ENCODE results near the gene DBF4B. TPM values are rescaled to one million over a fixed set of nuclear protein-coding genes. Genes with fewer than 3 reads are reported as not detected.
"Not testable (repeated sequence)": the region's sequence is repeated elsewhere in the genome, so short reads cannot be mapped to it uniquely, and the experiment has no call there.

Gene DBF4B
- total RNA-seq, 1 experiment from 2014 or later: 20.5 TPM

DNA sequence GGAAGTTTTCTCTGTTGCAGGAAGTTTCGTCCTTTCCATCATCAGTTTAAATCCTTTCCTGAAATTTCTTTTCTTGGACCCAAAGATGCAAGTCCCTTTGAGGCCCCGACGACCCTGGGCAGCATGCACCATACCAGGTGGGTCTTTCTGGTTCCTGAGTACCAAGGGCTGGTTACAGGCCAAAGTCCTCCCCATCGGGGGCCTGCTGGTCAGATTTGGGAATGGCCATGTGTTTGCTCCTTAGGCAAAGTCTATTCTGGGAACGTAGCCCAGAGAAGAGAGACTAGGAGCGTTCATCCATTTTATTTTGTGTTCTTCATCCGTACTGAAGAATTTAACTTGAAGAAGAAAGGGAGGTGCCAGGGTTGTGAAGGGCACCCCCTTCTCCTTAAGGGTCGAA is 32.9 kb downstream of the DBF4B start:
- BruUV-seq (replicated peaks): no TSS peak
- Histone ChIP-seq H3K4me3 (ENCODE audit: low read depth, low read length, poor library complexity, severe bottlenecking) (no peak overlapping the region), H3K27me3 (replicated peaks; ENCODE audit: insufficient read depth, low read depth, low read length, poor library complexity) (no peaks in the 10 kb centered on the region), H3K36me3 (ENCODE audit: insufficient read depth, low read length, poor library complexity, severe bottlenecking) (no peaks in the 10 kb centered on the region), H3K4me1 (ENCODE audit: insufficient read depth, low read length, poor library complexity, severe bottlenecking) (no peaks in the 10 kb centered on the region), H3K9me3 (ENCODE audit: low read depth, low read length, poor library complexity, severe bottlenecking) (no peaks in the 10 kb centered on the region), H3K27ac (ENCODE audit: low read depth, low read length, poor library complexity, severe bottlenecking) (no peak overlapping the region)
- intact Hi-C loops (cut with micrococcal nuclease; ENCODE audit: unreplicated experiment): no loop called here
- no peak for DNase-seq (ENCODE audit: low spot score)
- TF ChIP-seq, protein P1, sequence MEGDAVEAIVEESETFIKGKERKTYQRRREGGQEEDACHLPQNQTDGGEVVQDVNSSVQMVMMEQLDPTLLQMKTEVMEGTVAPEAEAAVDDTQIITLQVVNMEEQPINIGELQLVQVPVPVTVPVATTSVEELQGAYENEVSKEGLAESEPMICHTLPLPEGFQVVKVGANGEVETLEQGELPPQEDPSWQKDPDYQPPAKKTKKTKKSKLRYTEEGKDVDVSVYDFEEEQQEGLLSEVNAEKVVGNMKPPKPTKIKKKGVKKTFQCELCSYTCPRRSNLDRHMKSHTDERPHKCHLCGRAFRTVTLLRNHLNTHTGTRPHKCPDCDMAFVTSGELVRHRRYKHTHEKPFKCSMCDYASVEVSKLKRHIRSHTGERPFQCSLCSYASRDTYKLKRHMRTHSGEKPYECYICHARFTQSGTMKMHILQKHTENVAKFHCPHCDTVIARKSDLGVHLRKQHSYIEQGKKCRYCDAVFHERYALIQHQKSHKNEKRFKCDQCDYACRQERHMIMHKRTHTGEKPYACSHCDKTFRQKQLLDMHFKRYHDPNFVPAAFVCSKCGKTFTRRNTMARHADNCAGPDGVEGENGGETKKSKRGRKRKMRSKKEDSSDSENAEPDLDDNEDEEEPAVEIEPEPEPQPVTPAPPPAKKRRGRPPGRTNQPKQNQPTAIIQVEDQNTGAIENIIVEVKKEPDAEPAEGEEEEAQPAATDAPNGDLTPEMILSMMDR (conservative IDR thresholded peaks at IDR 0.05; ENCODE audit: low read depth, low read length): no peak
- TF ChIP-seq EZH2 (IDR thresholded peaks at IDR 0.05; ENCODE audit: borderline replicate concordance, low read depth, low read length, poor library complexity, severe bottlenecking): no peak
- POLR2A ChIA-PET (ENCODE audit: low non-redundant PET): no interaction called here
- CTCF ChIA-PET: no interaction called here

DNA sequence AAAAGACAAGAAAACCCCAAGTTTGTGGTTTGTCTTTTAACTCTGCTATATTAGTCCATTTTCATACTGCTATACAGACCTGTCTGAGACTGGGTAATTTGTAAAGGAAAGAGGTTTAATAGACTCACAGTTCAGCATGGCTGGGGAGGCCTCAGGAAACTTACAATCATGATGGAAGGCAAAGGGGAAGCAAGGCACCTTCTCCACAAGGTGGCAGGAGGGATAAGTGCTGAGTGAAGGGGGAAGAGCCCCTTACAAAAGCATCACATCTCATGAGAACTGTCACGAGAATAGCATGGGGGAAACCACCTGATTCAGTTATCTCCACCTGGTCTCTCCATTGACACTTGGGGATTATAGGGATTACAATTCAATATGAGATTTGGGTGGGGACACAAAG is 36.8 kb downstream of the DBF4B start:
- no TSS peak for BruUV-seq (replicated peaks)
- Histone ChIP-seq H3K9me3 (ENCODE audit: low read depth, low read length, poor library complexity, severe bottlenecking) (no peaks in the 10 kb centered on the region), H3K27me3 (replicated peaks; ENCODE audit: insufficient read depth, low read depth, low read length, poor library complexity) (no peaks in the 10 kb centered on the region), H3K36me3 (ENCODE audit: insufficient read depth, low read length, poor library complexity, severe bottlenecking) (no peaks in the 10 kb centered on the region), H3K4me3 (ENCODE audit: low read depth, low read length, poor library complexity, severe bottlenecking) (no peak overlapping the region), H3K4me1 (ENCODE audit: insufficient read depth, low read length, poor library complexity, severe bottlenecking) (no peaks in the 10 kb centered on the region), H3K27ac (ENCODE audit: low read depth, low read length, poor library complexity, severe bottlenecking) (no peak overlapping the region)
- ChIA-PET CTCF (no interaction called here), POLR2A (ENCODE audit: low non-redundant PET) (no interaction called here)
- DNase-seq (ENCODE audit: low spot score): no peak
- intact Hi-C loops (cut with micrococcal nuclease; ENCODE audit: unreplicated experiment): no loop called here
- TF ChIP-seq, protein P1 (conservative IDR thresholded peaks at IDR 0.05; ENCODE audit: low read depth, low read length): no peak
- no peak for TF ChIP-seq EZH2 (IDR thresholded peaks at IDR 0.05; ENCODE audit: borderline replicate concordance, low read depth, low read length, poor library complexity, severe bottlenecking)

DNA sequence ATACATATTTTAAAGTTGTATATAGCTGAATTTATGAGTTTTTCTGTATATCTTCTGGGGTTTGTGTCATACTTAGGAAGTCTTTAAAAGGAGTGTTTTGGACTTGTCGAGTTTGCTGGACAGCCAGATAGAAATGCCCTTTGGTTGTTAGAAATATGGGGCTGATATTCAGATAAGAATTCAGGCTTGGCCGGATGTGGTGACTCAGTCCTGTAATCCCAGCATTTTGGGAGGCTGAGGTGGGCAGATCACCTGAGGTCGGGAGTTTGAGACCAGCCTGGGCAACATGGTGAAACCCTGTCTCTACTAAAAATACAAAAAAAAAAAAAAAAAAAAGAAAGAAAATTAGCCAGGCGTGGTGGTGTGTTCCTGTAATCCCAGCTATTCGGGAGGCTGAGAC is 37.3 kb downstream of the DBF4B start:
- H3K4me1 ChIP-seq (ENCODE audit: insufficient read depth, low read length, poor library complexity, severe bottlenecking); BruUV-seq (replicated peaks); H3K9me3 ChIP-seq (ENCODE audit: low read depth, low read length, poor library complexity, severe bottlenecking); H3K36me3 ChIP-seq (ENCODE audit: insufficient read depth, low read length, poor library complexity, severe bottlenecking); H3K27ac ChIP-seq (ENCODE audit: low read depth, low read length, poor library complexity, severe bottlenecking); CTCF ChIA-PET; POLR2A ChIA-PET (ENCODE audit: low non-redundant PET); intact Hi-C loops (cut with micrococcal nuclease; ENCODE audit: unreplicated experiment); H3K27me3 ChIP-seq (replicated peaks; ENCODE audit: insufficient read depth, low read depth, low read length, poor library complexity); H3K4me3 ChIP-seq (ENCODE audit: low read depth, low read length, poor library complexity, severe bottlenecking); DNase-seq (ENCODE audit: low spot score): not testable (repeated sequence)

DNA sequence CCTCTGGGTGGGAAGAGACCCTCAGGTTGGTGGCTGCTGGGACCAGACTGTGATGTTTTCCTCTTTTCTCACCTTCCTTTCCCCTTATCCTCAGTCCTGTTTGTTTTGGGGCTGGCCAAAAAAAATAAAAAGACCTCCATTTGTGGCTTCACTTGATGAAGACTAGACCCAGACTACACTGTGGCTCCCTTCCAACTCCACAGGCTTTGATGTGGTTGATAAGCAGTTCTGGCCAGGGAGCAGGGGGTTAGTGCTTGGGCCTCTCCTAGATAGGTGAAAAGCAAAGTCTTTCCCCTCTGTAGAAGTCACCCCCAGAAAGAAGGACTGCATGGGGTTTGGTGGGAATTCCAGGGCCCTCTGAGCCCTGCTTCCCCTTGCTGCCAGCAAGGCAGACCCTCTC is 39.1 kb downstream of the DBF4B start:
- Histone ChIP-seq H3K4me1 (ENCODE audit: insufficient read depth, low read length, poor library complexity, severe bottlenecking) (no peaks in the 10 kb centered on the region), H3K4me3 (ENCODE audit: low read depth, low read length, poor library complexity, severe bottlenecking) (no peak overlapping the region), H3K9me3 (ENCODE audit: low read depth, low read length, poor library complexity, severe bottlenecking) (no peaks in the 10 kb centered on the region), H3K27ac (ENCODE audit: low read depth, low read length, poor library complexity, severe bottlenecking) (no peak overlapping the region), H3K36me3 (ENCODE audit: insufficient read depth, low read length, poor library complexity, severe bottlenecking) (no peaks in the 10 kb centered on the region), H3K27me3 (replicated peaks; ENCODE audit: insufficient read depth, low read depth, low read length, poor library complexity) (no peaks in the 10 kb centered on the region)
- CTCF ChIA-PET: no interaction called here
- BruUV-seq (replicated peaks): no TSS peak
- POLR2A ChIA-PET (ENCODE audit: low non-redundant PET): no interaction called here
- no peak for DNase-seq (ENCODE audit: low spot score)
- no peak for TF ChIP-seq EZH2 (IDR thresholded peaks at IDR 0.05; ENCODE audit: borderline replicate concordance, low read depth, low read length, poor library complexity, severe bottlenecking)
- TF ChIP-seq, protein P1 (conservative IDR thresholded peaks at IDR 0.05; ENCODE audit: low read depth, low read length): no peak
- intact Hi-C loops (cut with micrococcal nuclease; ENCODE audit: unreplicated experiment): no loop called here
